ENCODE measurements around the gene OGFOD3.

- TF ChIP-seq CTCF (IDR thresholded peaks at IDR 0.05; ENCODE audit: poor library complexity) = no peak
- no peak for TF ChIP-seq EZH2 (IDR thresholded peaks at IDR 0.05; ENCODE audit: borderline replicate concordance)
- no peak for TF ChIP-seq EZH2phosphoT487 (IDR thresholded peaks at IDR 0.05; ENCODE audit: low read depth, severe bottlenecking, unreplicated experiment)
Observed at GRCh38 chr17:82357394-82357793, 61.0 kb downstream of the OGFOD3 start.

Data from hepatocyte (in vitro differentiated cells).